Femur (tissue), 1 donor: ENCODE measurements around the gene BBOX1.
"Not testable (repeated sequence)": the region's sequence is repeated elsewhere in the genome, so short reads cannot be mapped to it uniquely, and the experiment has no call there.

ENCODE experiments used
- DNase-seq: peaks from one replicate; pipeline ENCODE4 v3.0.0-alpha.2; 2017

Gene BBOX1

GRCh38 chr11:27040302-27041115, at the start of gene BBOX1:
BBOX1 (plus strand) TSS chr11:27040815; CDS start chr11:27055431, 14,616 bp downstream.
- DNase-seq, result no peak

GRCh38 chr11:26992031-26992541, 48.5 kb upstream of the BBOX1 start:
- no peak for DNase-seq

GRCh38 chr11:26993965-26994457, 46.6 kb upstream of the BBOX1 start, which contains the start of gene FIBIN:
FIBIN (plus strand) TSS chr11:26994112; CDS start chr11:26994527, 415 bp downstream.
- peak; percentile 82 for DNase-seq

- DNase-seq, result peak; percentile 48
Measured at GRCh38 chr11:26994631-26995095, 46.0 kb upstream of the BBOX1 start.

GRCh38 chr11:26995701-26996460, 44.7 kb upstream of the BBOX1 start:
- DNase-seq, result no peak

GRCh38 chr11:26997378-26997777, 43.2 kb upstream of the BBOX1 start:
- no peak for DNase-seq

- not testable (repeated sequence) for DNase-seq
Measured at GRCh38 chr11:27001136-27001730, 39.4 kb upstream of the BBOX1 start.

- no peak for DNase-seq
Measured at GRCh38 chr11:27002431-27002830, 38.2 kb upstream of the BBOX1 start.

- DNase-seq, result no peak
Measured at GRCh38 chr11:27002838-27003237, 37.8 kb upstream of the BBOX1 start.

GRCh38 chr11:27004103-27004502, 36.5 kb upstream of the BBOX1 start:
- DNase-seq, result no peak

GRCh38 chr11:27008811-27009535, 31.6 kb upstream of the BBOX1 start:
- DNase-seq, result no peak

GRCh38 chr11:27011560-27012233, 28.9 kb upstream of the BBOX1 start:
- DNase-seq, result no peak

GRCh38 chr11:27012234-27012921, 28.2 kb upstream of the BBOX1 start:
- peak; percentile 79 for DNase-seq

GRCh38 chr11:27013781-27014361, 26.7 kb upstream of the BBOX1 start:
- no peak for DNase-seq

GRCh38 chr11:27018902-27019529, 21.6 kb upstream of the BBOX1 start:
- DNase-seq, result no peak

- DNase-seq, result no peak
Measured at GRCh38 chr11:27020751-27021150, 19.9 kb upstream of the BBOX1 start.

- DNase-seq, result no peak
Measured at GRCh38 chr11:27022659-27023251, 17.9 kb upstream of the BBOX1 start.

GRCh38 chr11:27024865-27025264, 15.8 kb upstream of the BBOX1 start:
- DNase-seq, result no peak

- no peak for DNase-seq
Measured at GRCh38 chr11:27025312-27025955, 15.2 kb upstream of the BBOX1 start.
